H1 (cell line): ENCODE data around the gene RELB. TPM values are rescaled to one million over a fixed set of nuclear protein-coding genes. Genes with fewer than 3 reads are reported as not detected.

Source experiments
- CTCF ChIA-PET: fragments of 300-600 bp; sonication (Branson Sonifier 250); formaldehyde crosslinking; loops from one replicate; lab custom pipeline; 2021; ENCODE audit not compliant: partially characterized antibody; lab: Charles Lee
- POLR2A ChIA-PET: fragments of 300-600 bp; sonication (Branson Sonifier 250); formaldehyde crosslinking; loops from one replicate; lab custom pipeline; 2021; ENCODE audit warnings: inconsistent platforms; ENCODE audit not compliant: partially characterized antibody; lab: Charles Lee
- DNase-seq, 2 experiments: peaks; one replicate each; pipeline versions ENCODE4 v3.0.0 to v3.0.0-alpha.2; 2010 to 2022; ENCODE audit warnings: low spot score in 2 of 2, low read depth in 1 of 2, mixed read lengths in 1 of 2
- FAIRE-seq: peaks from 2 replicates; lab custom pipeline; 2011; peaks lifted over from hg19 to GRCh38; lab: Jason Lieb, UNC
- H2AFZ ChIP-seq: 2 replicates; pipeline ENCODE4 v1.8.1; 2012; ENCODE audit warnings: low read length, inconsistent platforms
- H2AK5ac ChIP-seq: 2 replicates; pipeline ENCODE4 v1.6.1; 2013; ENCODE audit warnings: low read depth, low read length
- H2BK120ac ChIP-seq: replicated peaks from 2 replicates; pipeline ENCODE3; 2013; ENCODE audit warnings: low read depth, low read length, inconsistent platforms
- H2BK12ac ChIP-seq: 2 replicates; pipeline ENCODE4 v1.6.1; 2013; ENCODE audit warnings: low read depth, low read length
- H2BK15ac ChIP-seq: 2 replicates; pipeline ENCODE4 v1.6.1; 2013; ENCODE audit warnings: low read length
- H2BK20ac ChIP-seq: 2 replicates; pipeline ENCODE4 v1.6.1; 2013; ENCODE audit warnings: low read length
- H2BK5ac ChIP-seq: 2 replicates; pipeline ENCODE4 v1.6.1; 2013; ENCODE audit warnings: low read depth, low read length
- H3K14ac ChIP-seq: 2 replicates; pipeline ENCODE4 v1.6.1; 2013; ENCODE audit warnings: inconsistent platforms; ENCODE audit not compliant: insufficient read length
- H3K18ac ChIP-seq: 2 replicates; pipeline ENCODE4 v1.6.1; 2013; ENCODE audit warnings: low read length; ENCODE audit errors: extremely low read depth
- H3K23ac ChIP-seq: 2 replicates; pipeline ENCODE4 v1.6.1; 2013; ENCODE audit warnings: inconsistent platforms; ENCODE audit not compliant: insufficient read length
- H3K23me2 ChIP-seq: 2 replicates; pipeline ENCODE4 v1.6.1; 2013; ENCODE audit warnings: low read depth, low read length
- H3K27ac ChIP-seq: 2 replicates; pipeline ENCODE4 v1.6.1; 2011; ENCODE audit warnings: low read depth, low read length, inconsistent platforms
- H3K27me3 ChIP-seq, 4 experiments: replicated peaks in 1 of 4; 1 replicate in 1 of 4; 2 replicates in 3 of 4; pipeline versions ENCODE4 v1.6.1 to v1.8.1; 2011 to 2013; ENCODE audit warnings: low read length in 3 of 4, mild to moderate bottlenecking in 3 of 4, inconsistent platforms in 2 of 4, mixed read lengths in 2 of 4, moderate library complexity in 1 of 4; ENCODE audit not compliant: control insufficient read depth in 3 of 4, insufficient read depth in 3 of 4; ENCODE audit errors: extremely low read depth in 1 of 4
- H3K36me3 ChIP-seq, 4 experiments: 2 replicates each; pipeline versions ENCODE4 v1.6.1 to v1.8.1; 2011 to 2013; ENCODE audit warnings: mild to moderate bottlenecking in 4 of 4, low read length in 3 of 4, moderate library complexity in 2 of 4, control low read depth in 1 of 4, inconsistent platforms in 1 of 4; ENCODE audit not compliant: insufficient read depth in 4 of 4, control insufficient read depth in 2 of 4
- H3K4ac ChIP-seq: replicated peaks from 2 replicates; pipeline ENCODE3; 2013; ENCODE audit warnings: low read length, low read depth, mixed read lengths, inconsistent platforms; ENCODE audit not compliant: insufficient read length
- H3K4me1 ChIP-seq, 4 experiments: replicated peaks in 1 of 4; 1 replicate in 1 of 4; 2 replicates in 3 of 4; pipeline versions ENCODE4 v1.6.1 to v1.8.1; 2011 to 2013; ENCODE audit warnings: low read length in 3 of 4, inconsistent platforms in 2 of 4, mixed read lengths in 1 of 4; ENCODE audit not compliant: insufficient read depth in 4 of 4, control insufficient read depth in 3 of 4
- H3K4me2 ChIP-seq, 2 experiments: 2 replicates each; pipeline versions ENCODE4 v1.6.1 to v1.8.1; 2011 to 2013; ENCODE audit warnings: low read depth in 2 of 2, low read length in 2 of 2, control low read depth in 1 of 2, inconsistent platforms in 1 of 2, mild to moderate bottlenecking in 1 of 2; ENCODE audit not compliant: insufficient read depth in 1 of 2
- H3K4me3 ChIP-seq, 4 experiments: fragments of 200-600, 300-600 bp in 1 of 4; sonication (generic), shearing (Covaris generic), sonication (Bioruptor Twin) in 1 of 4; 2 replicates each; pipeline versions ENCODE4 v1.5.1 to v1.8.1; 2011 to 2016; ENCODE audit warnings: low read length in 4 of 4, low read depth in 3 of 4, control low read depth in 2 of 4, inconsistent platforms in 2 of 4, mild to moderate bottlenecking in 2 of 4, mixed read lengths in 1 of 4, moderate library complexity in 1 of 4; ENCODE audit not compliant: insufficient read depth in 2 of 4; ENCODE audit errors: extremely low read depth in 1 of 4
- H3K56ac ChIP-seq: replicated peaks from 2 replicates; pipeline ENCODE3; 2013; ENCODE audit warnings: low read depth, mild to moderate bottlenecking, mixed read lengths, low read length, inconsistent platforms; ENCODE audit not compliant: insufficient read length
- H3K79me1 ChIP-seq: 2 replicates; pipeline ENCODE4 v1.6.1; 2013; ENCODE audit warnings: low read depth, low read length, control low read depth
- H3K79me2 ChIP-seq, 2 experiments: 2 replicates each; pipeline versions ENCODE4 v1.6.1 to v1.8.1; 2012 to 2013; ENCODE audit warnings: low read length in 2 of 2, mild to moderate bottlenecking in 2 of 2, inconsistent platforms in 1 of 2; ENCODE audit not compliant: insufficient read depth in 2 of 2, control insufficient read depth in 1 of 2
- H3K9ac ChIP-seq, 4 experiments: replicated peaks in 1 of 4; 1 replicate in 1 of 4; 2 replicates in 3 of 4; pipeline versions ENCODE4 v1.6.1 to v1.8.1; 2011 to 2013; ENCODE audit warnings: low read depth in 3 of 4, low read length in 3 of 4, control low read depth in 2 of 4, mild to moderate bottlenecking in 2 of 4, moderate library complexity in 2 of 4, inconsistent platforms in 1 of 4; ENCODE audit errors: extremely low read depth in 1 of 4
- H3K9me3 ChIP-seq, 2 experiments: 2 replicates each; pipeline versions ENCODE4 v1.6.1 to v1.8.1; 2012 to 2013; ENCODE audit warnings: mild to moderate bottlenecking in 2 of 2, moderate library complexity in 2 of 2, control low read depth in 1 of 2, inconsistent platforms in 1 of 2, low read depth in 1 of 2, low read length in 1 of 2, mixed read lengths in 1 of 2; ENCODE audit not compliant: insufficient read depth in 2 of 2
- H4K20me1 ChIP-seq, 2 experiments: replicated peaks in 1 of 2; 2 replicates each; pipeline versions ENCODE3 to v1.8.1; 2011 to 2013; ENCODE audit warnings: inconsistent platforms in 2 of 2, low read length in 2 of 2, mild to moderate bottlenecking in 1 of 2; ENCODE audit not compliant: insufficient read depth in 2 of 2, control insufficient read depth in 1 of 2
- H4K5ac ChIP-seq: 2 replicates; pipeline ENCODE4 v1.6.1; 2013; ENCODE audit warnings: low read length, low read depth, mixed read lengths, inconsistent platforms; ENCODE audit not compliant: insufficient read length
- H4K8ac ChIP-seq: 2 replicates; pipeline ENCODE4 v1.8.0; 2013; ENCODE audit warnings: mild to moderate bottlenecking, moderate library complexity, low read length, inconsistent platforms; ENCODE audit not compliant: insufficient read depth; ENCODE audit errors: extremely low read depth
- H4K91ac ChIP-seq: replicated peaks from 2 replicates; pipeline ENCODE3; 2013; ENCODE audit warnings: low read length, mixed read lengths, inconsistent platforms; ENCODE audit not compliant: insufficient read length
- BACH1 ChIP-seq: IDR thresholded peaks from 2 replicates; pipeline ENCODE4 v1.6.1; 2012; ENCODE audit warnings: low read length, improper control_type of control experiment
- CREB1 ChIP-seq: IDR thresholded peaks from 2 replicates; pipeline ENCODE4 v1.6.1; 2012; ENCODE audit warnings: inconsistent platforms
- KDM1A ChIP-seq: fragments of 200-600, 300-600 bp; sonication (generic); IDR thresholded peaks from 2 replicates; pipeline ENCODE4 v1.7.1; 2016; ENCODE audit warnings: mild to moderate bottlenecking, low read length, borderline replicate concordance
- SRF ChIP-seq: IDR thresholded peaks from 2 replicates; pipeline ENCODE4 v1.6.1; 2011; ENCODE audit warnings: mild to moderate bottlenecking, low read depth, low read length, moderate library complexity
- WGBS, 2 experiments: shearing (Covaris generic) in 1 of 2; methylation state at CpG; one replicate each; pipeline versions ENCODE4 v1.1.6 to v1.1.7; 2013 to 2015; ENCODE audit warnings: low lambda C conversion rate in 2 of 2, mixed read lengths in 2 of 2, inconsistent platforms in 1 of 2, low coverage in 1 of 2, missing lambda C conversion rate in 1 of 2; ENCODE audit not compliant: insufficient replicate concordance in 2 of 2, insufficient coverage in 1 of 2, insufficient read length in 1 of 2; ENCODE audit errors: extremely low coverage in 1 of 2, missing lambda C conversion rate in 1 of 2; 5-methylcytosine and 5-hydroxymethylcytosine counted together
- polyA plus RNA-seq, 7 experiments: library from polyadenylated mRNA; depleted of rRNA in 3 of 7; stranded (reverse) in 5 of 7; unstranded in 2 of 7; fragments of >200 nt in 5 of 7; fragments of 200-250 nt in 2 of 7; gene quantifications; 1 replicate in 5 of 7; 2 replicates in 1 of 7; 4 replicates in 1 of 7; pipeline versions ENCODE4 v1.2.1 to v1.2.3, GENCODE V29; 2011 to 2013; ENCODE audit warnings: missing spikeins in 2 of 7, mixed read lengths in 2 of 7
- total RNA-seq: library from RNA; stranded (reverse); fragmentation: NEBNext Ultra II Directional; extraction: Animal tissue kit (Norgen Biotek cat#: 25700); gene quantifications from 2 replicates; pipeline ENCODE4 v1.2.1, GENCODE V29; 2021

Gene RELB
- total and polyA plus RNA-seq, 2 of the 8 experiments (the other 6 are each of a cell fraction or from before 2014, with no cell fraction given): 10.0 to 13.1 TPM

DNA sequence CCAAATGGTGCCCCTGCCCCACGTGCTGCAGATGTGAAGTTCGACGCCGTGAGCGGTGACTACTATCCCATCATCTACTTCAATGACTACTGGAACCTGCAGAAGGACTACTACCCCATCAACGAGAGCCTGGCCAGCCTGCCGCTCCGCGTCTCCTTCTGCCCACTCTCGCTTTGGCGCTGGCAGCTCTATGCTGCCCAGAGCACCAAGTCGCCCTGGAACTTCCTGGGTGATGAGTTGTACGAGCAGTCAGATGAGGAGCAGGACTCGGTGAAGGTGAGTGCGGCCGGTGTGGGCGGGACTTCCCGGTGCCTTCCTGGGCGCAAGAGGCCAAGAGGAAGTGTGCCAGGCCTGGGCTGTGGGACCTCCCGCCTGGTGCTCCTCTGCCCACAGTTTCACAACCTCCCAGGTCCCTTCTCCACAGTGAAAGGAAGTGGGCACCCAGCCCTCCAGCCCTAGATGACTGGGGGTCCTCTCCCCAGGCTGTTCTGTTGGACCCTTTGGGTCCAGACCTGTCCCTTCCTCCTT, 14.1 kb upstream of the RELB start:
- no peak overlapping the region for H2BK12ac ChIP-seq
- TF ChIP-seq CREB1: no peak
- TF ChIP-seq SRF: no peak
- no peak for TF ChIP-seq BACH1
- TF ChIP-seq KDM1A: no peak
- H2BK15ac ChIP-seq: no peak overlapping the region
- no peaks in the 10 kb centered on the region for H3K27me3 ChIP-seq
- no peak for FAIRE-seq
- H3K9me3 ChIP-seq: no peaks in the 10 kb centered on the region
- H3K4ac ChIP-seq: no peak overlapping the region
- no peak for DNase-seq
- H3K4me3 ChIP-seq: no peak overlapping the region
- WGBS, 2 experiments: 96% methylated on average over 20 of the region's 20 CpGs; no CpG with 5 or more reads in 1 of the 2 experiments
- no peak overlapping the region for H2BK20ac ChIP-seq
- H3K23ac ChIP-seq: no peak overlapping the region
- H3K27ac ChIP-seq: no peak overlapping the region
- no peak overlapping the region for H3K18ac ChIP-seq
- ChIA-PET CTCF (interaction anchor here (1.3 to 3.8 kb wide), 4 partner anchors 8 to 70 kb away, joined by 5 to 28 read pairs (median 12); no protein-coding TSS in a partner anchor), POLR2A (interaction anchor here (0.9 to 1.7 kb wide), 4 partner anchors 9 to 90 kb away, joined by 3 to 4 read pairs (median 4); no protein-coding TSS in a partner anchor)
- no peak overlapping the region for H3K14ac ChIP-seq
- no peaks in the 10 kb centered on the region for H3K79me2 ChIP-seq
- H3K4me2 ChIP-seq: no peak overlapping the region
- no peak overlapping the region for H4K5ac ChIP-seq
- no peak overlapping the region for H4K91ac ChIP-seq
- no peaks in the 10 kb centered on the region for H3K4me1 ChIP-seq
- H3K36me3 ChIP-seq: peaks cover 6 to 22% (median 12%) of the 10 kb centered on the region in 4 experiments; a peak in 6 of 8 replicates
- no peak overlapping the region for H2AFZ ChIP-seq
- no peak overlapping the region for H3K56ac ChIP-seq
- H3K79me1 ChIP-seq: no peaks in the 10 kb centered on the region
- no peak overlapping the region for H2BK120ac ChIP-seq
- no peak overlapping the region for H2AK5ac ChIP-seq
- H3K9ac ChIP-seq: peak overlapping the region in 1 of 4 experiments; percentile 28; a peak in 1 of 7 replicates
- no peak overlapping the region; the same call in 1 of the 2 replicates for H2BK5ac ChIP-seq
- H4K20me1 ChIP-seq: peaks cover 2 to 16% of the 10 kb centered on the region in 2 experiments
- H3K23me2 ChIP-seq: no peaks in the 10 kb centered on the region
- H4K8ac ChIP-seq: no peak overlapping the region
